ENCODE data around the gene AP2S1.

DNA sequence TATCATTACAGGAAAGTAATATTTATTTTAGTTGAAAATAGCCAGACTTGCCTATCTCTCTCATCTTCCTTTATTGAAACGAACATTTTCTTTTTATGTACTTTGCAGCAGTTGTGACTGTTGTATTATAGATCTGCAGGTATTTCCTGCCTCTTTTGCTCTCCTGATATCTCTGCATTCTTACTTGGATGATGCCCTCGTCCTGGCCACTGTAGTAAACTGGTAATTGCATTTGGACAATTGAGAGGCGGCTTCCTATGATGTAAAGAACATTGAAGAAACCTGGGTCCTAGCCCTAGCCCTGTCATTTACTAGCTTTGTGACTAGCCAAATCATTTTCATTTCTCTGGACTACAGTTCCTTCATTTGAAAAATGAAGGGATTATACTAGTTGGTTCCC is 16.5 kb upstream of the AP2S1 start:
- TF ChIP-seq, protein P1, sequence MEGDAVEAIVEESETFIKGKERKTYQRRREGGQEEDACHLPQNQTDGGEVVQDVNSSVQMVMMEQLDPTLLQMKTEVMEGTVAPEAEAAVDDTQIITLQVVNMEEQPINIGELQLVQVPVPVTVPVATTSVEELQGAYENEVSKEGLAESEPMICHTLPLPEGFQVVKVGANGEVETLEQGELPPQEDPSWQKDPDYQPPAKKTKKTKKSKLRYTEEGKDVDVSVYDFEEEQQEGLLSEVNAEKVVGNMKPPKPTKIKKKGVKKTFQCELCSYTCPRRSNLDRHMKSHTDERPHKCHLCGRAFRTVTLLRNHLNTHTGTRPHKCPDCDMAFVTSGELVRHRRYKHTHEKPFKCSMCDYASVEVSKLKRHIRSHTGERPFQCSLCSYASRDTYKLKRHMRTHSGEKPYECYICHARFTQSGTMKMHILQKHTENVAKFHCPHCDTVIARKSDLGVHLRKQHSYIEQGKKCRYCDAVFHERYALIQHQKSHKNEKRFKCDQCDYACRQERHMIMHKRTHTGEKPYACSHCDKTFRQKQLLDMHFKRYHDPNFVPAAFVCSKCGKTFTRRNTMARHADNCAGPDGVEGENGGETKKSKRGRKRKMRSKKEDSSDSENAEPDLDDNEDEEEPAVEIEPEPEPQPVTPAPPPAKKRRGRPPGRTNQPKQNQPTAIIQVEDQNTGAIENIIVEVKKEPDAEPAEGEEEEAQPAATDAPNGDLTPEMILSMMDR (conservative IDR thresholded peaks at IDR 0.05 in 1 of 2, IDR thresholded peaks at IDR 0.05 in 1 of 2; ENCODE audit: low read depth in 1 of 2, low read length in 2 of 2), result no peak
- TF ChIP-seq EZH2 (IDR thresholded peaks at IDR 0.05; ENCODE audit: low read length, missing control alignments), result no peak
